Measurements from ENCODE around the gene PTPN3. TPM values are rescaled to one million over a fixed set of nuclear protein-coding genes. Genes with fewer than 3 reads are reported as not detected.

Gene PTPN3
- total RNA-seq, 2 donors from 2014 or later: 11.0 to 16.3 TPM

- DNase-seq (ENCODE audit: low spot score): no peak
- no peaks in the 10 kb centered on the region for H3K36me3 ChIP-seq
- intact Hi-C loops (cut with DNase I): no loop called here
- TF ChIP-seq POLR2AphosphoS5 (IDR thresholded peaks at IDR 0.05) (no peak), CTCF (IDR thresholded peaks at IDR 0.05) (no peak), POLR2A (IDR thresholded peaks at IDR 0.05) (no peak)
- no peak overlapping the region for H3K4me3 ChIP-seq
- H3K4me1 ChIP-seq (replicated peaks): no peaks in the 10 kb centered on the region
- 87% methylated on average over 14 of the region's 14 CpGs for WGBS
- no peaks in the 10 kb centered on the region for H3K27me3 ChIP-seq (replicated peaks; ENCODE audit: insufficient read depth)
- H3K9me3 ChIP-seq: no peaks in the 10 kb centered on the region
- no peak overlapping the region for H3K27ac ChIP-seq
These were observed 14.2 kb downstream of the PTPN3 start for GRCh38 chr9:109483744-109484429.

DNA sequence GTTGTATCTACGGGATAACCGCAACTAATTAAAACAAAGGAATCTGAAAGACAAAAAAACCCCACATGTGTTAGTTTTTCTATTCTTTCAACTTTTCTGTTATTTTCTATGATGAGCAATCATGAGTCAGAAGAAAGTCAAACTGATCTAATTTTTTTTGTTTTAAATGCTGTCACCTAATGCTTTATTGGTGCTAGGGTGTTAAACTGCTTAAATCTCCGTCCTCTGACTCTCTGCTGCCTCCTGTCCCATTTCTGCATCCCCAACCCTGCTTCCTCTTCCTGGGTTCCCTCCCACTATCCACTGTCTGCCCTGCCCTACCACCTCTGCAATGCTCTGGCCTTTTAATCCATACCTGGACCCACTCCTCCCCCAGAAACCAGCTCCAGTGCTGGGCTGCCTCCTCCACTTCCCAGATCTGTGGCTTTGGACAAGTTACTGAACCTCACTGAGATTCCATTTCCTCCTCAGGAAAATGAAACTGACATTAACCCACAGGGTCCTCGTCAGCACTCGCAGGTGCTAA lies 15.7 kb downstream of the PTPN3 start:
- Histone ChIP-seq H3K4me3 (no peak overlapping the region), H3K36me3 (no peaks in the 10 kb centered on the region), H3K4me1 (replicated peaks) (no peaks in the 10 kb centered on the region), H3K9me3 (no peaks in the 10 kb centered on the region), H3K27me3 (replicated peaks; ENCODE audit: insufficient read depth) (no peaks in the 10 kb centered on the region), H3K27ac (no peak overlapping the region)
- no peak for DNase-seq (ENCODE audit: low spot score)
- TF ChIP-seq POLR2AphosphoS5 (IDR thresholded peaks at IDR 0.05): no peak
- no peak for TF ChIP-seq CTCF (IDR thresholded peaks at IDR 0.05)
- no peak for TF ChIP-seq POLR2A (IDR thresholded peaks at IDR 0.05)
- 85% methylated on average over 5 of the region's 5 CpGs for WGBS
- intact Hi-C loops (cut with DNase I): no loop called here

DNA sequence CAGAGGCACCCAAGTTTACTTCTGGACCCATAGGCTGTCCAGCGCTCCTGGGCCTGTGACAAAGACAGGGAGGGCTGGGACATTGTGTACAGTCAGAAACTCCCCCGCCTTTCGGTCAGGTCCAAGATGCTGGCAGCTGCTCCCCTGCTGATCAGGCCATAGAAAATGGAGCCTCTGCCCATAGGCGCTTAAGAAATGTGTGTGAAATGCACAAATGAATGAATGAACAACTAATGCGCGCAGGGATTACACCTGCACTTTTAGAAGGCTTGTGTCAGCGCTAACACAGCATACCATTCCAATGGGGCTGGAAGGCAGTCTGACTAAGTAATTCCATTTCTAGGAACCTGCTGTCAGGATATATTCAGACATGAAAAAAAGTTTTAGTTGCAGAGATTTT lies 16.3 kb downstream of the PTPN3 start:
- Histone ChIP-seq H3K27me3 (replicated peaks; ENCODE audit: insufficient read depth) (no peaks in the 10 kb centered on the region), H3K4me1 (replicated peaks) (no peaks in the 10 kb centered on the region), H3K36me3 (no peaks in the 10 kb centered on the region), H3K4me3 (no peak overlapping the region), H3K27ac (no peak overlapping the region), H3K9me3 (no peaks in the 10 kb centered on the region)
- WGBS: 80% methylated on average over 7 of the region's 7 CpGs
- TF ChIP-seq CTCF (IDR thresholded peaks at IDR 0.05): no peak
- TF ChIP-seq POLR2A (IDR thresholded peaks at IDR 0.05): no peak
- no peak for TF ChIP-seq POLR2AphosphoS5 (IDR thresholded peaks at IDR 0.05)
- intact Hi-C loops (cut with DNase I): no loop called here
- DNase-seq (ENCODE audit: low spot score): no peak

- intact Hi-C loops (cut with DNase I): loop anchor here (10.0 kb wide), 1 partner anchor 235 kb away; no protein-coding TSS in a partner anchor
- H3K36me3 ChIP-seq: no peaks in the 10 kb centered on the region
- DNase-seq (ENCODE audit: low spot score): no peak
- H3K27ac ChIP-seq: no peak overlapping the region
- no peaks in the 10 kb centered on the region for H3K9me3 ChIP-seq
- H3K27me3 ChIP-seq (replicated peaks; ENCODE audit: insufficient read depth): no peaks in the 10 kb centered on the region
- H3K4me1 ChIP-seq (replicated peaks): peaks cover 6% of the 10 kb centered on the region
- TF ChIP-seq POLR2A (IDR thresholded peaks at IDR 0.05): no peak
- TF ChIP-seq POLR2AphosphoS5 (IDR thresholded peaks at IDR 0.05): no peak
- no peak for TF ChIP-seq CTCF (IDR thresholded peaks at IDR 0.05)
- WGBS: 98% methylated on average over 2 of the region's 2 CpGs
- no peak overlapping the region for H3K4me3 ChIP-seq
These were observed 18.3 kb downstream of the PTPN3 start for GRCh38 chr9:109479822-109480221.
